Astrocyte (in vitro differentiated cells and primary cell): ENCODE results near the gene GIGYF2. TPM values are rescaled to one million over a fixed set of nuclear protein-coding genes. Genes with fewer than 3 reads are reported as not detected.
"Not testable (repeated sequence)": the region's sequence is repeated elsewhere in the genome, so short reads cannot be mapped to it uniquely, and the experiment has no call there.

ENCODE experiments used
- DNase-seq: peaks from one replicate; pipeline ENCODE4 v3.0.0-alpha.2; 2010; ENCODE audit warnings: low read depth
- FAIRE-seq: peaks from 2 replicates; lab custom pipeline; 2011; peaks lifted over from hg19 to GRCh38; lab: Jason Lieb, UNC
- H2AFZ ChIP-seq: 2 replicates; pipeline ENCODE4 v1.6.0; 2012; ENCODE audit warnings: low read depth, low read length, inconsistent platforms
- H3K27ac ChIP-seq: 2 replicates; pipeline ENCODE4 v1.5.1; 2011; ENCODE audit warnings: low read depth, low read length, inconsistent platforms
- H3K27me3 ChIP-seq: 2 replicates; pipeline ENCODE4 v1.6.0; 2011; ENCODE audit warnings: low read length, inconsistent platforms; ENCODE audit not compliant: insufficient read depth
- H3K36me3 ChIP-seq: 2 replicates; pipeline ENCODE4 v1.5.1; 2011; ENCODE audit warnings: low read length, inconsistent platforms; ENCODE audit not compliant: insufficient read depth
- H3K4me1 ChIP-seq: 2 replicates; pipeline ENCODE4 v1.5.1; 2011; ENCODE audit warnings: low read length, inconsistent platforms; ENCODE audit not compliant: insufficient read depth
- H3K4me2 ChIP-seq: 2 replicates; pipeline ENCODE4 v1.6.0; 2012; ENCODE audit warnings: low read length, inconsistent platforms
- H3K4me3 ChIP-seq: 2 replicates; pipeline ENCODE4 v1.5.1; 2011; ENCODE audit warnings: low read depth, mild to moderate bottlenecking, low read length, inconsistent platforms; ENCODE audit not compliant: insufficient read depth
- H3K79me2 ChIP-seq: 2 replicates; pipeline ENCODE4 v1.6.0; 2012; ENCODE audit warnings: mild to moderate bottlenecking, low read length, inconsistent platforms; ENCODE audit not compliant: insufficient read depth
- H3K9ac ChIP-seq: 2 replicates; pipeline ENCODE4 v1.6.0; 2012; ENCODE audit warnings: mild to moderate bottlenecking, low read length, inconsistent platforms
- H3K9me3 ChIP-seq: 2 replicates; pipeline ENCODE4 v1.5.1; 2012; ENCODE audit warnings: low read depth, mild to moderate bottlenecking, low read length, inconsistent platforms; ENCODE audit not compliant: insufficient read depth
- H4K20me1 ChIP-seq: 2 replicates; pipeline ENCODE4 v1.6.0; 2012; ENCODE audit warnings: low read length, inconsistent platforms; ENCODE audit not compliant: insufficient read depth
- H3K27ac Mint-ChIP-seq: one replicate; pipeline ENCODE4 v1.8.0; 2021; ENCODE audit warnings: mild to moderate bottlenecking, mixed read lengths; ENCODE audit not compliant: unreplicated experiment
- H3K27me3 Mint-ChIP-seq: one replicate; pipeline ENCODE4 v1.8.0; 2021; ENCODE audit warnings: low read depth, mixed read lengths; ENCODE audit not compliant: unreplicated experiment
- H3K36me3 Mint-ChIP-seq: one replicate; pipeline ENCODE4 v1.8.0; 2021; ENCODE audit warnings: low read depth, mixed read lengths; ENCODE audit not compliant: unreplicated experiment
- H3K4me1 Mint-ChIP-seq: one replicate; pipeline ENCODE4 v1.8.0; 2021; ENCODE audit warnings: low read depth, mixed read lengths; ENCODE audit not compliant: unreplicated experiment
- H3K4me3 Mint-ChIP-seq: one replicate; pipeline ENCODE4 v1.8.0; 2021; ENCODE audit warnings: mild to moderate bottlenecking, moderate library complexity, mixed read lengths; ENCODE audit not compliant: unreplicated experiment
- H3K9me3 Mint-ChIP-seq: one replicate; pipeline ENCODE4 v1.8.0; 2021; ENCODE audit warnings: mild to moderate bottlenecking, mixed read lengths; ENCODE audit not compliant: unreplicated experiment
- EZH2 ChIP-seq: IDR thresholded peaks from 2 replicates; pipeline ENCODE4 v1.6.1; 2012; ENCODE audit warnings: mild to moderate bottlenecking, low read length, inconsistent platforms; ENCODE audit not compliant: insufficient read depth
- total RNA-seq: library from RNA; stranded (reverse); gene quantifications from 2 replicates; pipeline ENCODE4 v1.2.1, GENCODE V29; 2021
- TF ChIP-seq, protein P1 (sequence below): IDR thresholded peaks from 2 replicates; pipeline ENCODE4 v1.5.1; 2011; ENCODE audit warnings: low read depth, mild to moderate bottlenecking, inconsistent platforms, low read length, moderate library complexity; ENCODE audit not compliant: insufficient read depth

The GIGYF2 gene
- total RNA-seq, 1 donor from 2014 or later = 47.1 TPM

DNA sequence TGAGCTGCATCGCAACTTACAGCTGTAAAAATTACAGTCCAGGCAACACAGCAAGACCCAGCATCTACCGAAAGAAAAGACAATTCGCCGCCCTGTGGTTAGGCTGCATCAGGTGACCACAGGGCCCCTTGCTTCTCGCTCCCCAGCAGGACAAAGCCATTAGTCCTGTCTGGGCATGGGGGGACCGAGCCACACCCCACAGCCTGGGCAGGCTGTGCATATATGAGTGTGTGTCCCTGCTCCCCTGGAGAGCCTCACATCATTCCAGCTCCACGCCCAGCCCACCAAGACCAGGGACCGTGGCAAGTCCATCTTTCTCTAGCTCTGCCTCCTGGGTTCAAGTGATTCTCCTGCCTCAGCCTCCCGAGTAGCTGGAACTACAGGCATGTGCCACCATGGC is 206.9 kb downstream of the GIGYF2 start:
- no peak for DNase-seq

DNA sequence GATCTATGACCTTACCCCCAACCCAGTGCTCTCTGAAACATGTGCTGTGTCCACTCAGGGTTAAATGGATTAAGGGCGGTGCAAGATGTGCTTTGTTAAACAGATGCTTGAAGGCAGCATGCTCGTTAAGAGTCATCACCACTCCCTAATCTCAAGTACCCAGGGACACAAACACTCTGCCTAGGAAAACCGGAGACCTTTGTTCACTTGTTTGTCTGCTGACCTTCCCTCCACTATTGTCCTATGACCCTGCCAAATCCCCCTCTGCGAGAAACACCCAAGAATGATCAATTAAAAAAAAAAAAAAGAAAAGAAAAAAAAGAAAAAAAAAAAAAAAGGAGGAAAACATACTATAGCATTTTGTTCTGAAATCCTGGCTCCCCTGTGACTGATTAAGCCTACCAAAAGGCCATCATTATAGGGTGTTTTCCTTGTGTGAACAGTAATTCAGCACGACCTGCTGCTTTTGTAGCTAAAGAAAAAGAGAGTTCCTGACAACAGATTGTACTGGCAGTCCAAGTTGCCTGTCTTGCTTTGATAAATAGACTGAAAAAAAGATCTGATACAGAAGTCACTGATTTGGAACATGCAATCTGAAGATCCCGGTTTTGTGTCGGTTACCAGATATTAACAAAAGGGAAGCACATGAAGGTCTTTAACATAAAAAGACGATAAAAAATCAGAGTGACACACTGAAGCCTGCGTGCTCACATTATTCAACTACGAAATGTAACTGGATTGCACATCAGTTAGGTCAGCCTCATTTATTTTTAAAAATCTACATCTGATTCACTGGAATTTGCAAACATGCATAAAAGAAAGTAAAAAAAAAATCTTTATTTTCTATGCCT is 210.0 kb downstream of the GIGYF2 start:
- FAIRE-seq, H2AFZ ChIP-seq, H3K9me3 ChIP-seq, H3K36me3 ChIP-seq, H3K4me2 ChIP-seq, H3K27ac ChIP-seq, H3K79me2 ChIP-seq, DNase-seq, H3K36me3 Mint-ChIP-seq, H3K4me3 Mint-ChIP-seq, H3K4me3 ChIP-seq, H3K27ac Mint-ChIP-seq, H3K27me3 Mint-ChIP-seq, H3K27me3 ChIP-seq, H3K9ac ChIP-seq, H3K4me1 Mint-ChIP-seq, H4K20me1 ChIP-seq, H3K4me1 ChIP-seq: not testable (repeated sequence)
- H3K9me3 Mint-ChIP-seq = peaks cover 16% of the 10 kb centered on the region

More for the DNA sequence above, 206.9 kb downstream of the GIGYF2 start:
- FAIRE-seq = no peak
- Histone ChIP-seq H3K27me3 (no peaks in the 10 kb centered on the region), H3K27ac (no peak overlapping the region), H3K36me3 (no peaks in the 10 kb centered on the region), H3K9ac (no peak overlapping the region), H3K4me3 (no peak overlapping the region), H2AFZ (no peak overlapping the region), H4K20me1 (no peaks in the 10 kb centered on the region), H3K9me3 (no peaks in the 10 kb centered on the region), H3K4me2 (no peak overlapping the region), H3K79me2 (no peaks in the 10 kb centered on the region), H3K4me1 (peaks cover 16% of the 10 kb centered on the region)
- no peaks in the 10 kb centered on the region for H3K27me3 Mint-ChIP-seq
- no peak for TF ChIP-seq EZH2
- TF ChIP-seq, protein P1, sequence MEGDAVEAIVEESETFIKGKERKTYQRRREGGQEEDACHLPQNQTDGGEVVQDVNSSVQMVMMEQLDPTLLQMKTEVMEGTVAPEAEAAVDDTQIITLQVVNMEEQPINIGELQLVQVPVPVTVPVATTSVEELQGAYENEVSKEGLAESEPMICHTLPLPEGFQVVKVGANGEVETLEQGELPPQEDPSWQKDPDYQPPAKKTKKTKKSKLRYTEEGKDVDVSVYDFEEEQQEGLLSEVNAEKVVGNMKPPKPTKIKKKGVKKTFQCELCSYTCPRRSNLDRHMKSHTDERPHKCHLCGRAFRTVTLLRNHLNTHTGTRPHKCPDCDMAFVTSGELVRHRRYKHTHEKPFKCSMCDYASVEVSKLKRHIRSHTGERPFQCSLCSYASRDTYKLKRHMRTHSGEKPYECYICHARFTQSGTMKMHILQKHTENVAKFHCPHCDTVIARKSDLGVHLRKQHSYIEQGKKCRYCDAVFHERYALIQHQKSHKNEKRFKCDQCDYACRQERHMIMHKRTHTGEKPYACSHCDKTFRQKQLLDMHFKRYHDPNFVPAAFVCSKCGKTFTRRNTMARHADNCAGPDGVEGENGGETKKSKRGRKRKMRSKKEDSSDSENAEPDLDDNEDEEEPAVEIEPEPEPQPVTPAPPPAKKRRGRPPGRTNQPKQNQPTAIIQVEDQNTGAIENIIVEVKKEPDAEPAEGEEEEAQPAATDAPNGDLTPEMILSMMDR = no peak
- no peaks in the 10 kb centered on the region for H3K36me3 Mint-ChIP-seq
- no peak overlapping the region for H3K4me3 Mint-ChIP-seq
- H3K4me1 Mint-ChIP-seq = peaks cover 5% of the 10 kb centered on the region
- no peak overlapping the region for H3K27ac Mint-ChIP-seq
- H3K9me3 Mint-ChIP-seq = no peaks in the 10 kb centered on the region

DNA sequence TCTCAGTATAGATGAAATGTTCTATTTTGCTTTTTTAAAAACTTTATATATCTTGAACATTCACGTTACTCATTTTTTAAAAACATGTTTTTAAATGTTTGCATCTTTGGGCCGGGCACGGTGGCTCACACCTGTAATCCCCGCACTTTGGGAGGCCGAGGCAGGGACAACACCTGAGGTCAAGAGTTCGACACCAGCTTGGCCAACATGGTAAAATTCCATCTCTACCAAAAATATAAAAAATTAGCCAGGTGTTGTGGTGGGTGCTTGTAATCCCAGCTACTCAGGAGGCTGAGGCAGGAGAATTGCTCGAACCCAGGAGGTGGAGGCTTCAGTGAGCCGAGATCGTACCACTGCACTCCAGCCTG is 210.6 kb downstream of the GIGYF2 start:
- peaks cover 16% of the 10 kb centered on the region for H3K9me3 Mint-ChIP-seq
- H3K4me1 ChIP-seq, H3K27ac ChIP-seq, DNase-seq, H3K36me3 ChIP-seq, H3K4me2 ChIP-seq, FAIRE-seq, H3K4me3 ChIP-seq, H3K27me3 ChIP-seq, H3K27ac Mint-ChIP-seq, H3K9ac ChIP-seq, H3K4me1 Mint-ChIP-seq, H3K4me3 Mint-ChIP-seq, H3K27me3 Mint-ChIP-seq, H3K79me2 ChIP-seq, H2AFZ ChIP-seq, H3K36me3 Mint-ChIP-seq, H3K9me3 ChIP-seq, H4K20me1 ChIP-seq: not testable (repeated sequence)
